Fibroblast of lung (primary cell): Measurements from ENCODE around the gene CASP14.

Experiments
- CTCF ChIP-seq, 2 donors: IDR thresholded peaks in 1 of 2; conservative IDR thresholded peaks in 1 of 2; 1 replicate in 1 of 2; 2 replicates in 1 of 2; pipeline ENCODE4 v1.5.1; 2011 to 2012; ENCODE audit warnings: low read length in 2 of 2, control low read depth in 1 of 2, inconsistent platforms in 1 of 2, low read depth in 1 of 2, mild to moderate bottlenecking in 1 of 2
- EZH2 ChIP-seq: IDR thresholded peaks from 2 replicates; pipeline ENCODE4 v1.5.1; 2012; ENCODE audit warnings: low read length, control low read depth, mild to moderate bottlenecking; ENCODE audit errors: missing control alignments

DNA sequence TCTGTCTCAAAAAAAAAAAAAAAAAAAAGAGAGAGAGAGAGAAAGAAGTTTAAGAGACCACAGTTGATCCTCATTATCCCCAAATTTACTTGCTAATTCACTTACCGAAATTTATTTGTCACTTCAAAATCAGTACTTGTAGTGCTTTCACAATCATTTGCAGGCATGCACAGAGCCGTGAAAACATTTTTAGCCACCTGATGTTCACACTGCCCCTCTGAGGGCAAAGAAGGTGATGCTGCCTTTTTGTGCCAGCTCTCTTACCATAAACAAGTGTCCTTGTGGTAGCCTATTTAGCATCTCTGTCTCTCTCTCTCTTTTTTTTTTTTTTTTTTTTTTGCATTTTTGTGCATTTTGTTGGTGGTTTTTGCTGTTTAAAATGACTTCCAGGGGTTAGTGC, 24.1 kb upstream of the CASP14 start:
- TF ChIP-seq CTCF (conservative IDR thresholded peaks at IDR 0.05 in 1 of 2, IDR thresholded peaks at IDR 0.05 in 1 of 2; ENCODE audit: low read depth in 1 of 2, low read length in 2 of 2) (no peak), EZH2 (no peak)
